ENCODE results near the gene OR2L5.

The OR2L5 gene

GRCh38 chr1:248009681-248010080 lies 3.8 kb upstream of the OR2L5 start:
- no peak for DNase-seq (ENCODE audit: low read depth)
- TF ChIP-seq CTCF (IDR thresholded peaks at IDR 0.05; ENCODE audit: low read depth, low read length, missing control alignments): no peak
- no peak overlapping the region for H3K4me3 ChIP-seq (ENCODE audit: low read depth, low read length)

- no peak for TF ChIP-seq CTCF (IDR thresholded peaks at IDR 0.05; ENCODE audit: low read depth, low read length, missing control alignments)
- no peak for DNase-seq (ENCODE audit: low read depth)
- H3K4me3 ChIP-seq (ENCODE audit: low read depth, low read length): no peak overlapping the region
These were observed 2.3 kb downstream of the OR2L5 start for GRCh38 chr1:248015803-248016202.

GRCh38 chr1:248029770-248030169 lies 16.3 kb downstream of the OR2L5 start, which contains the start of gene OR2L2:
Gene OR2L2, plus strand, starts transcription at chr1:248030070. Its CDS starts 8,198 bp downstream, at chr1:248038268.
- DNase-seq (ENCODE audit: low read depth): no peak
- H3K4me3 ChIP-seq (ENCODE audit: low read depth, low read length): no peak within 1 kb of the TSS
- no peak for TF ChIP-seq CTCF (IDR thresholded peaks at IDR 0.05; ENCODE audit: low read depth, low read length, missing control alignments)

- DNase-seq (ENCODE audit: low read depth): no peak
- no peak overlapping the region for H3K4me3 ChIP-seq (ENCODE audit: low read depth, low read length)
- no peak for TF ChIP-seq CTCF (IDR thresholded peaks at IDR 0.05; ENCODE audit: low read depth, low read length, missing control alignments)
These were observed 31.7 kb downstream of the OR2L5 start for GRCh38 chr1:248045209-248045608.

- H3K4me3 ChIP-seq (ENCODE audit: low read depth, low read length): no peak within 1 kb of the TSS
- no peak for TF ChIP-seq CTCF (IDR thresholded peaks at IDR 0.05; ENCODE audit: low read depth, low read length, missing control alignments)
- no peak for DNase-seq (ENCODE audit: low read depth)
These were observed 33.1 kb downstream of the OR2L5 start, which contains the start of gene OR2L3 for GRCh38 chr1:248046536-248046935. Gene OR2L3, plus strand, starts transcription at chr1:248046836. Its CDS starts 13,846 bp downstream, at chr1:248060682.

- H3K4me3 ChIP-seq (ENCODE audit: low read depth, low read length): no peak overlapping the region
These were observed 33.5 kb downstream of the OR2L5 start for GRCh38 chr1:248047008-248047407.

More at GRCh38 chr1:248047008-248047407, 33.5 kb downstream of the OR2L5 start:
- TF ChIP-seq CTCF (IDR thresholded peaks at IDR 0.05; ENCODE audit: low read depth, low read length, missing control alignments): no peak
- no peak for DNase-seq (ENCODE audit: low read depth)
